AG08395 (cell line): Measurements from ENCODE around the gene OR4F29.
"Not testable (repeated sequence)": the region's sequence is repeated elsewhere in the genome, so short reads cannot be mapped to it uniquely, and the experiment has no call there.

ENCODE experiments used
- DNase-seq: peaks from one replicate; pipeline ENCODE4 v3.0.0; 2012; ENCODE audit warnings: mixed read lengths, low spot score

The OR4F29 gene

GRCh38 chr1:451578-451977, at the start of gene OR4F29:
Gene OR4F29, minus strand, starts transcription at chr1:451678. Its CDS starts 0 bp downstream, at chr1:451678.
- DNase-seq = not testable (repeated sequence)
